ENCODE measurements around the gene DDIT3. TPM values are rescaled to one million over a fixed set of nuclear protein-coding genes. Genes with fewer than 3 reads are reported as not detected.

Gene DDIT3
- total RNA-seq, 6 experiments from 2014 or later: 9.4 to 10.8 (median 10.2) TPM

- Mint-ChIP-seq H3K27me3 (ENCODE audit: insufficient read depth) (peaks cover 45% of the 10 kb centered on the region), H3K4me3 (peak overlapping the region; percentile 55), H3K4me1 (ENCODE audit: low read depth) (peaks cover 26% of the 10 kb centered on the region), H3K9me3 (no peaks in the 10 kb centered on the region), H3K36me3 (ENCODE audit: low read depth) (no peaks in the 10 kb centered on the region; the same call in 1 of the 2 replicates), H3K27ac (no peak overlapping the region)
- no peak for DNase-seq
- TF ChIP-seq CTCF (IDR thresholded peaks at IDR 0.05): no peak
These were observed 44.8 kb downstream of the DDIT3 start for GRCh38 chr12:57475271-57476161.

GRCh38 chr12:57474862-57475261 lies 45.5 kb downstream of the DDIT3 start:
- DNase-seq: no peak
- peaks cover 45% of the 10 kb centered on the region for H3K27me3 Mint-ChIP-seq (ENCODE audit: insufficient read depth)
- H3K9me3 Mint-ChIP-seq: no peaks in the 10 kb centered on the region
- H3K4me3 Mint-ChIP-seq: no peak overlapping the region
- no peak for TF ChIP-seq CTCF (IDR thresholded peaks at IDR 0.05)
- no peaks in the 10 kb centered on the region; the same call in 1 of the 2 replicates for H3K36me3 Mint-ChIP-seq (ENCODE audit: low read depth)
- H3K27ac Mint-ChIP-seq: no peak overlapping the region
- H3K4me1 Mint-ChIP-seq (ENCODE audit: low read depth): peaks cover 26% of the 10 kb centered on the region

- no peak for TF ChIP-seq CTCF (IDR thresholded peaks at IDR 0.05)
- peaks cover 22% of the 10 kb centered on the region for H3K4me1 Mint-ChIP-seq (ENCODE audit: low read depth)
- no peak for DNase-seq
- H3K27ac Mint-ChIP-seq: no peak overlapping the region
- H3K36me3 Mint-ChIP-seq (ENCODE audit: low read depth): no peaks in the 10 kb centered on the region; the same call in 1 of the 2 replicates
- no peaks in the 10 kb centered on the region for H3K9me3 Mint-ChIP-seq
- peaks cover 45% of the 10 kb centered on the region for H3K27me3 Mint-ChIP-seq (ENCODE audit: insufficient read depth)
- no peak overlapping the region for H3K4me3 Mint-ChIP-seq
These were observed 45.9 kb downstream of the DDIT3 start for GRCh38 chr12:57474430-57474829.

GRCh38 chr12:57473886-57474285 lies 46.4 kb downstream of the DDIT3 start:
- H3K4me3 Mint-ChIP-seq: no peak overlapping the region
- TF ChIP-seq CTCF (IDR thresholded peaks at IDR 0.05): no peak
- peaks cover 18% of the 10 kb centered on the region for H3K4me1 Mint-ChIP-seq (ENCODE audit: low read depth)
- no peaks in the 10 kb centered on the region; the same call in 1 of the 2 replicates for H3K36me3 Mint-ChIP-seq (ENCODE audit: low read depth)
- H3K27ac Mint-ChIP-seq: no peak overlapping the region
- peaks cover 46% of the 10 kb centered on the region for H3K27me3 Mint-ChIP-seq (ENCODE audit: insufficient read depth)
- no peaks in the 10 kb centered on the region for H3K9me3 Mint-ChIP-seq
- DNase-seq: no peak

- Mint-ChIP-seq H3K9me3 (no peaks in the 10 kb centered on the region), H3K4me1 (ENCODE audit: low read depth) (peaks cover 13% of the 10 kb centered on the region), H3K36me3 (ENCODE audit: low read depth) (no peaks in the 10 kb centered on the region; the same call in 1 of the 2 replicates), H3K4me3 (no peak overlapping the region), H3K27me3 (ENCODE audit: insufficient read depth) (peaks cover 45% of the 10 kb centered on the region), H3K27ac (no peak overlapping the region)
- no peak for DNase-seq
- TF ChIP-seq CTCF (IDR thresholded peaks at IDR 0.05): no peak
These were observed 46.9 kb downstream of the DDIT3 start for GRCh38 chr12:57473392-57473791.
